Endothelial cell of umbilical vein (primary cell): ENCODE measurements around the gene GPATCH2. TPM values are rescaled to one million over a fixed set of nuclear protein-coding genes. Genes with fewer than 3 reads are reported as not detected.

ENCODE experiments used
- BruUV-seq: library from RNA; stranded (reverse); fragments of 400-500 nt; replicated peaks from 2 replicates; lab custom pipeline; 2021; lab: Mats Ljungman, UMichigan
- CTCF ChIA-PET: fragments of 300-600, 350-600 bp; sonication (Branson Sonifier 250); formaldehyde crosslinking; loops from one replicate; lab custom pipeline; 2021; ENCODE audit warnings: antibody characterized with exemption, inconsistent platforms; lab: Charles Lee
- POLR2A ChIA-PET: fragments of 300-600, 350-600 bp; sonication (Branson Sonifier 250); formaldehyde crosslinking; loops from one replicate; lab custom pipeline; 2021; ENCODE audit warnings: antibody characterized with exemption, inconsistent platforms; lab: Charles Lee
- DNase-seq: peaks from one replicate; pipeline ENCODE4 v3.0.0-alpha.2; 2011; ENCODE audit warnings: low read depth, low spot score
- FAIRE-seq: peaks from 2 replicates; lab custom pipeline; 2011; peaks lifted over from hg19 to GRCh38; lab: Jason Lieb, UNC
- H2AFZ ChIP-seq: 2 replicates; pipeline ENCODE4 v1.6.0; 2012; ENCODE audit warnings: low read depth, low read length, control low read depth, inconsistent platforms
- H3K27ac ChIP-seq: 2 replicates; pipeline ENCODE4 v1.5.1; 2011; ENCODE audit warnings: low read depth, mild to moderate bottlenecking, control low read depth, low read length, moderate library complexity; ENCODE audit not compliant: insufficient read depth
- H3K27me3 ChIP-seq, 2 experiments: 2 replicates each; pipeline versions ENCODE4 v1.6.0 to v1.6.1; 2011; ENCODE audit warnings: low read length in 2 of 2, mixed read lengths in 1 of 2; ENCODE audit not compliant: control insufficient read depth in 2 of 2, insufficient read depth in 2 of 2
- H3K36me3 ChIP-seq, 2 experiments: 2 replicates in 1 of 2; 3 replicates in 1 of 2; pipeline ENCODE4 v1.5.1; 2011; ENCODE audit warnings: low read length in 2 of 2, mild to moderate bottlenecking in 1 of 2, moderate library complexity in 1 of 2; ENCODE audit not compliant: control insufficient read depth in 2 of 2, insufficient read depth in 2 of 2; ENCODE audit errors: extremely low read depth in 1 of 2
- H3K4me1 ChIP-seq: 3 replicates; pipeline ENCODE4 v1.5.1; 2011; ENCODE audit warnings: mild to moderate bottlenecking, low read length; ENCODE audit not compliant: control insufficient read depth, insufficient read depth; ENCODE audit errors: extremely low read depth
- H3K4me2 ChIP-seq: 2 replicates; pipeline ENCODE4 v1.6.1; 2011; ENCODE audit warnings: low read length, control low read depth, mixed read lengths; ENCODE audit not compliant: insufficient read depth
- H3K4me3 ChIP-seq, 3 experiments: fragments of 200-600 bp in 1 of 3; sonication (generic), shearing (Covaris generic) in 1 of 3; replicated peaks in 1 of 3; 2 replicates each; pipeline ENCODE4 v1.5.1; 2011 to 2016; ENCODE audit warnings: control low read depth in 3 of 3, low read length in 3 of 3, mild to moderate bottlenecking in 2 of 3, inconsistent platforms in 1 of 3, low read depth in 1 of 3, moderate library complexity in 1 of 3; ENCODE audit not compliant: insufficient read depth in 1 of 3
- H3K79me2 ChIP-seq: 2 replicates; pipeline ENCODE4 v1.6.0; 2012; ENCODE audit warnings: low read length, inconsistent platforms; ENCODE audit not compliant: control insufficient read depth, insufficient read depth
- H3K9ac ChIP-seq: replicated peaks from 2 replicates; pipeline ENCODE3; 2011; ENCODE audit warnings: low read length, control low read depth; ENCODE audit not compliant: insufficient read depth; ENCODE audit errors: extremely low read depth
- H3K9me1 ChIP-seq: replicated peaks from 3 replicates; pipeline ENCODE4 v1.6.0; 2011; ENCODE audit warnings: mild to moderate bottlenecking, low read length; ENCODE audit not compliant: control insufficient read depth, insufficient read depth; ENCODE audit errors: extremely low read depth
- H3K9me3 ChIP-seq: replicated peaks from 2 replicates; pipeline ENCODE4 v1.5.1; 2012; ENCODE audit warnings: low read length, inconsistent platforms; ENCODE audit not compliant: control insufficient read depth, insufficient read depth
- H4K20me1 ChIP-seq: replicated peaks from 2 replicates; pipeline ENCODE3; 2011; ENCODE audit warnings: mild to moderate bottlenecking, low read length; ENCODE audit not compliant: control insufficient read depth, insufficient read depth; ENCODE audit errors: extremely low read depth
- CTCF ChIP-seq, 2 donors: IDR thresholded peaks; 1 replicate in 1 of 2; 2 replicates in 1 of 2; pipeline ENCODE4 v1.5.1; 2011; ENCODE audit warnings: low read length in 2 of 2, mild to moderate bottlenecking in 2 of 2, moderate library complexity in 2 of 2, control low read depth in 1 of 2, inconsistent platforms in 1 of 2, low read depth in 1 of 2; ENCODE audit not compliant: insufficient read depth in 1 of 2; ENCODE audit errors: extremely low read depth in 1 of 2
- EZH2 ChIP-seq: IDR thresholded peaks from 2 replicates; pipeline ENCODE4 v1.6.1; 2012; ENCODE audit warnings: borderline replicate concordance, low read depth, mild to moderate bottlenecking, moderate library complexity, low read length, inconsistent platforms; ENCODE audit not compliant: severe bottlenecking
- FOS ChIP-seq: IDR thresholded peaks from 2 replicates; pipeline ENCODE4 v1.6.1; 2011; ENCODE audit warnings: mild to moderate bottlenecking, low read length, moderate library complexity, borderline replicate concordance; ENCODE audit not compliant: insufficient read depth
- GATA2 ChIP-seq: IDR thresholded peaks from 2 replicates; pipeline ENCODE4 v1.7.0; 2011; ENCODE audit warnings: low read depth, mild to moderate bottlenecking, moderate library complexity, mixed read lengths, low read length; ENCODE audit not compliant: insufficient read length, insufficient read depth
- MYC ChIP-seq: IDR thresholded peaks from one replicate; pipeline ENCODE4 v1.6.1; 2011; ENCODE audit warnings: mild to moderate bottlenecking, low read depth, low read length
- POLR2A ChIP-seq: IDR thresholded peaks from 2 replicates; pipeline ENCODE4 v1.6.1; 2012; ENCODE audit warnings: low read depth, mild to moderate bottlenecking, control low read depth, low read length
- POLR2AphosphoS5 ChIP-seq: IDR thresholded peaks from 2 replicates; pipeline ENCODE4 v1.6.1; 2012; ENCODE audit warnings: low read depth, mild to moderate bottlenecking, control low read depth, low read length, moderate library complexity; ENCODE audit not compliant: insufficient read depth
- dilution Hi-C: fragments of 300-500 bp; cut with MboI; formaldehyde crosslinking; loops from one replicate; pipeline ENCODE4 v1.15.0; 2019; ENCODE audit warnings: low sequenced_read_pairs; ENCODE audit not compliant: extremely low pct_ligation_motif_present
- intact Hi-C: fragments of 100-400 bp; cut with micrococcal nuclease; formaldehyde crosslinking; loops from one replicate; pipeline ENCODE4 v1.10.0; 2022
- polyA plus RNA-seq, 4 experiments: library from polyadenylated mRNA; depleted of rRNA in 3 of 4; stranded (reverse) in 3 of 4; unstranded in 1 of 4; fragments of >200 nt; gene quantifications; 2 replicates each; pipeline versions ENCODE4 v1.2.1 to v1.2.3, GENCODE V29; 2011 to 2012; ENCODE audit warnings: missing spikeins in 1 of 4
- total RNA-seq: library from RNA; stranded (reverse); gene quantifications from 2 replicates; pipeline ENCODE4 v1.2.3, GENCODE V29; 2021

The GPATCH2 gene
- total and polyA plus RNA-seq, 2 donors (not counting 3 experiments of a cell fraction or from before 2014, with no cell fraction given), result 3.3 to 15.6 TPM

DNA sequence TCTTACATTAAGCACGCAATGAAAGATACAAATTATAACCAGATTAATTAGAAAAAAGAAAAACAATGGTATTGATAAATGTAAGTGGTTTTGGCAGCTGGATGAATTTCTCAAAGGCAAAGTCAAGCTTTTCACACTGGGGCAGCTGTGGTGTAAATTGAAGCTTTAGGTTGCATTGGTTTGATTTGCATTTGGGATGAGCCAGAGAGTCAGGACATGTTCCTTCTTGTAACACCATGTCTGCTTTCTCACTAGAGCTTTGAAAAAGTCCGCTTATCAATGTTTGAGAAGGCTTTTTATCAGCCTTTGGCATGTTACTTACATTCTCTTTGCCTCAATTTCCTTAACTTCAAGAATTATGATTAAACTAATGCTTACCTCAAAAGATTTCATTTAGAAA, 173.9 kb downstream of the GPATCH2 start:
- intact Hi-C loops, result no loop called here

More for the DNA sequence above, 173.9 kb downstream of the GPATCH2 start:
- Histone ChIP-seq H3K4me1 (no peaks in the 10 kb centered on the region), H2AFZ (no peak overlapping the region), H4K20me1 (no peaks in the 10 kb centered on the region), H3K4me2 (no peak overlapping the region), H3K4me3 (no peak overlapping the region), H3K27ac (no peak overlapping the region), H3K36me3 (no peaks in the 10 kb centered on the region), H3K9me1 (no peaks in the 10 kb centered on the region), H3K9ac (no peak overlapping the region), H3K79me2 (no peaks in the 10 kb centered on the region), H3K9me3 (no peaks in the 10 kb centered on the region), H3K27me3 (no peaks in the 10 kb centered on the region)
- dilution Hi-C loops, result no loop called here
- FAIRE-seq, result no peak
- no TSS peak for BruUV-seq
- TF ChIP-seq EZH2, result no peak
- no peak for TF ChIP-seq MYC
- TF ChIP-seq GATA2, result no peak
- TF ChIP-seq FOS, result no peak
- no peak for TF ChIP-seq CTCF (IDR thresholded peaks at IDR 0.05; ENCODE audit: extremely low read depth in 1 of 2, insufficient read depth in 1 of 2, low read depth in 1 of 2, low read length in 2 of 2)
- TF ChIP-seq POLR2AphosphoS5, result no peak
- TF ChIP-seq POLR2A, result no peak
- ChIA-PET POLR2A (no interaction called here), CTCF (no interaction called here)
- no peak for DNase-seq
